NOMO-1 treated with dmso at 0.1 percent for 144 hours (cell line): ENCODE measurements around the gene LAMC1.

Experiments used
- DNase-seq: peaks from one replicate; lab custom pipeline; 2025; ENCODE audit not compliant: unreplicated experiment; lab: John Stamatoyannopoulos, UW

The LAMC1 gene

DNA sequence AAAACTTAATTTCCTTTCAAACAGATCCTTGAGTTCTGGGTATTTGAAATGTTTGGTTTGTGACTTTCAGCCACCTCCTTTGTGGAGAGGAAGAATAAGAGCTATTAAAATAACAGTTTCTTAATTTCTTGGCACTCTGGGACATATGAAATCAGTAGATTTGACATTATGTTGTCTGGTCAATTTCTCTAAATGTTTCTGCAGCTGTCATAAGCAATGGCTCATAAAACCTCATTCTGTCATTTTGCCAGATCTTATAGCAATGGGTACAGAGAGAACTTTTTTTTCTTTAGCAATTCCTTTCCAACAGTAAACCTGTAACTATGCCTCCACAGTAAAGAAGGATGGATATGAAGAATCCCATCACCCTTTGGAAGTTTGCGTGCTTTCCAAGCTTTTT is 52.6 kb downstream of the LAMC1 start:
- no peak for DNase-seq

DNA sequence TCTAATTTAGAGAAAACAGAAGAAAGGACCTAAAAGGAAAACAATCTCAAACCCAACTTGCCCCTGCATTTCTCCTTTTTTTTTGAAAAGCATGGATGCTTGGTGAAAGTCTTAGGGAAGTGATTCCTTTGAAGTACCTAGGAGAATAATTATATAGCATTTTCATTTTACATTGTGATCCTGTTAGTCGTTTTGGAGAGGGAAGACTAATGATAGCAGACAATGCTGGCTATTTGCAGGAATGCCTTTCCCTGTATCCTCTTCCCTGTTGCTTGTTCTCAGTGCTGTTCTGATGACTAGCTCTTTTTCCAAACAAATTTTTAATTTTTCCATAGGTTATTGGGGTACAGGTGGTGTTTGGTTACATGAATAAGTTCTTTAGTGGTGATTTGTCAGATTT is 53.9 kb downstream of the LAMC1 start:
- no peak for DNase-seq

DNA sequence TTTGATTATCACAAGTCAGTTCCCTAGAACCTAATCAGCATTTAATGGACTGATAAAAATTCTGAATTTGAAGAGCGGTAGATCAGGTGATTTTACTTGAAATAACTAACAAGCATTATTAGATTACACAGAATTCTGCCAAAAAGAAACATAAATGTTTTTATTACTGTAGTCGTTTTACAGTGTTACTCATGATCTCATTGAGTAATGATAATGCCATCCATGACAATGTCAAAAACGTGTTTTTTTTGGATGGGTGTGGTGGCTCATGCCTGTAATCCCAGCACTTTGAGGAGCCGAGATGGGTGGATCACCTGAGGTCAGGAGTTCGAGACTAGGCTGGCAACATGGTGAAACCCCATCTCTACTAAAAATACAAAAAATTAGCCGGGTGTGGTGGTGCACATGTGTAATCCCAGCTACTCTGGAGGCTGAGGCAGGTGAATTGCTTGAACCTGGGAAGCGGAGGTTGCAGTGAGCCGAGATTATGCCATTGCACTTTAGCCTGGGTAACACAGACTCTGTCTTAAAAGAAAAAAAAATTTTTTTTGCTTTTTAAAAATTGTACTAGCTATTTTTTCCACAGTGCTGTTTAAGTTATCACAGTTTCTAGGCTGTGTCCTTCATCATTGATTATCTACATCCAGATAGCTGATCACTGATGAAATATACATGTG is 56.6 kb downstream of the LAMC1 start:
- no peak for DNase-seq

DNA sequence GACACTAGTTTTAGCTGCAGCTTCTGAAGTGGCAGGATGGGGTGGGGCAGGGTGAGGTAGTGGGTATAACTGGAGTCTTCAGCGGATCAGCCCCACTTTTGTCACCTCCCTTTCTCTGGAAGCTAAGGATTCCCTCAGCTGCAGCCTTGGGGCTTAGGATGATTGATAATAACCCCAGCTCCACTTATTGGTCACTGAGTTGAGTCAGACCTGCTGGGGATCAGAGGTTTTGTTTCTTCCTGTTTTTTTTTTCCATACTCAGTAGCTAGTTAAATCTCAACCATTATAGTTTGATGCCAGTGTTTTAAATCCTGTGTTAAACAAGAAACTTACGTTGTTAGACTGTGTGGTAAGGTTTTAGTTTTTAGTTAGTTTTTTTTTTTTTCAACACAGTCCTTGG is 57.2 kb downstream of the LAMC1 start:
- DNase-seq: no peak

DNA sequence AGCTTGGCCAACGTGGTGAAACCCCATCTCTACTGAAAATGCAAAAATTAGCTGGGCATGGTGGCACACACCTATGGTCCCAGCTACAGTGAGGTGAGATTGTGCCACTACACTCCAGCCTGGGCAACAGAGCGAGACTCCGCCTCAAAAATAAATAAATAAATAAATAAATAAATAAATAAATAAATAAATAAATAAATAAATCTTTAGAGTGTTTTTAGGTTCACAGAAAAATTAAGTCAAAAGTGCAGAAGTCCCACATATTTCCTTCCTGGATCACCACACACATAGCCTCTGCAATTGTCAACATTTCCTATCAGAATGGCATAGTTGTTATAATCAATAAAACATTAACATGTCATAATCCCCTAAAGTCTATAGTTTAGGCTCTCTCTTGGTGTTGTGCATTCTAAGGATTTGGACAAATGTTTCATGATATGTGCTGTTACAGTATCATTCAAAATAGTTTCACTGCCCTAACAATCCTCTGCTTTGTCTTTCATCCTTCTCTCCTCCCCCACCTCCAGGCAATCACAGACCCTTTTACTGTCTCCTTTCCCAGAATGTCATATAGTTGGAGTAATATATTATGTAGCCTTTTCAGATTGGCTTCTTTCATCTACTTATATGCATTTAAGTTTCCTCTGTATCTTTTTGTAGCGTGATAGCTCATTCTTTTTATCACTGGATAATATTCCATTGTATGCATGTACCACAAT is 58.3 kb downstream of the LAMC1 start:
- no peak for DNase-seq

DNA sequence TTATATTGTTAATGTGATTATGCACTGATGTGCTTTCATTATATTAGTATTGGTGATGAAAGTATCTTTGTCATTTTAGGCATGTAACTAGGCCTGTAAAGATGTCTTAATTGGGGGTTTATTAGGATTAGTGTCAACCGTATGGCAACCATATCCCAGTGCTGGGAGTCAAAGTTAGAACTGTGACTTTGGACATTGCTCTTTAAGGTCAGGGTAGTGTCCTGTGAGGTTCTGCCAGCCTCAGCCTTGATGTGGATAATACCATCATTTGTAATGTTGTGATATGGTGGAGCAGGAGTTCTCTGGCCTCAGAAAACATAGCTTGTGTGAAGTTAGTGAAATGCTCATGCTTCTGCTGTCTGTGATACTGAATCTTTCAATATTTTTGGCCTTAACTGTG is 59.4 kb downstream of the LAMC1 start:
- DNase-seq: no peak

DNA sequence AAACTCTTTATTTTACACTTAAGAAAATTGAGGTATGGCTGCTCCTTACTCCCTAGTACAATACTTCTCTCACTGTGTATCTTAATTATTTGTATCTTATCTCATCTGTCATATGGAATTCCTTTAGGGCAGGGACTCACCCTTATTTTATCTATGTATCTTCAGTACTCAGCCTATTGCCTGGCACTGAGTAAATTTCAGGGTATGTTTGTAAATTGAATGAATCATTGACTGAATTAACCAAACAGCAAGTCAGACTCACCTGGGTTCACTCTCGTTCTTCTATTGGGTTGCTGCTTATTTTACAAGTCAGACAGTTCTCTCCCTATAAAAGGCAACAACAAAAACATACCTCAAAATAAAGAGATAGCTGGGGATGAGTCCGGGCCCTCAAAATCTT is 63.8 kb downstream of the LAMC1 start:
- DNase-seq: no peak

DNA sequence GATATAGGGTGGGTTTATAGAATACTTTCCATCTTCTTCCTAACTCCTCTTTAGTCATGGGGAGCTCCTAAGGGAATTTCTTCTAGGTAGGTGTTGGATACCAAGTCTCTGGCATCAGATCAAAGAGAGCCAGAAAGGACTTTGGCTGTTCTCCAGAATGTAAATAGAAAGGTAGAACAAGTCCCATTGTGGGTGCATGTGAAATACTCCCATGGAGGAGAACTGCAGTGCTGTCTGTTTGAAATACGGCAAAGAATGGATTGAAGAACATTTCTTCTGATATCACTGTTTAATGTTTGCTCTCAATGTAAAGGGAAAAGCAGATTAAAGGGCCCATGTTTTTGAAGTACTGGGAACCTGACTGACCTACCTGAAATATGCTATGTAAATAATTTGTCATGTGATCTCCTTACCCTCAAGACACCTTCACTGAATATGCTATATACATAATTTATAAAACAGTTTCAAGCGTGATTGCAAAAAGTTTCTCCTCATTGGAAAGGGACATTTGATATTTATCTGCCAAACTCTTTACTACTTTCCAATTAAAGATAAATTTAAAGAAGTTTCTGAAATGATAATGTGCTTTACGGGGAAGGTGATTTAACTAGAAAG is 65.9 kb downstream of the LAMC1 start:
- DNase-seq: no peak

DNA sequence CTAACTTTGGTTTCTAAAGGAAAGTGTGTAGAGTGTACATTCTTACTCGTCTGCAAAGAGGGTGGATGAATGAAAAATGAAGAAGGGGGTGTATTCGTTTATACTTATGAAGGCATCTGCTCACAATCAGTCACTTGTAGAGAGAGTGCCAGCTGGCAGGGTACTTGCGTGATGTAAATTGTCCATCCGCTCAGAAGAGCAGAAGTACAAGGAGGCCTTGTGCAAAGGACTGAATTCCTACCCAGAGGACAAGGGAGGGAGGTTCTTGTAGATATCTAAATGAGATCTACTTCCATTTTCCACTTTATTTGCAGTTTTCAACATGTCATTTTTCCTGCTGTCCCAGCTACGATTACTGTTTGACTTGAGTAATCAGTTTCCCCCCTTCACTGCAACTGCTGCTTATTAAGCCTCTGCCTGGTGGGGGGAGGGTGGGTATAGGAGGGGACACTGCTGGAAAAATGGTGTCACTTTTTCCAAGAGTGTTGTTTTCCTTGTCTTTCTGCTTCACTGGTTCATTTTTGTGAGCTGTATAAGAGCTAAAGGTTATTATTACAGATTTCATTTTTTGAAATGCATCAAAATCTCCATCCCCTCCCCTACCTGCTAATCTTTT is 67.3 kb downstream of the LAMC1 start:
- no peak for DNase-seq

DNA sequence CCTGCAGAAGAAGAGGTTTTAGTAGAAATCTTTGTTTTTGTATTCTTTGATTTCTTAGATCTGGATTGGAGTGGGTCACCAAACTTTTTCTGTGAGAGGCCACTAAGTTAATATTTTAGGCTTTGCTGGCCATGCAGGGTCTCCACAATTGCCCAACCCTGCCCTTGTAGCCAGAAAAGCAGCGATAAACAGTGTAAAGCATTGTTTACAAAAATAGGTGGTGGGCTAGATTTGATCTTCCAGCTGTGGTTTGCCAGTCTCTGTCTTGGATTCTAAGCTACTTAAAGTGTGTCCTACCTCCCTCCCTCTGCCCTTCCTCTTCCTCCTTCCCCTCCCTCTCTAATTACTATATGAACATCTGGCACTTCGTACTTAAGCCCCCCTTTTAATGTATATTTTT is 68.0 kb downstream of the LAMC1 start:
- DNase-seq: no peak

DNA sequence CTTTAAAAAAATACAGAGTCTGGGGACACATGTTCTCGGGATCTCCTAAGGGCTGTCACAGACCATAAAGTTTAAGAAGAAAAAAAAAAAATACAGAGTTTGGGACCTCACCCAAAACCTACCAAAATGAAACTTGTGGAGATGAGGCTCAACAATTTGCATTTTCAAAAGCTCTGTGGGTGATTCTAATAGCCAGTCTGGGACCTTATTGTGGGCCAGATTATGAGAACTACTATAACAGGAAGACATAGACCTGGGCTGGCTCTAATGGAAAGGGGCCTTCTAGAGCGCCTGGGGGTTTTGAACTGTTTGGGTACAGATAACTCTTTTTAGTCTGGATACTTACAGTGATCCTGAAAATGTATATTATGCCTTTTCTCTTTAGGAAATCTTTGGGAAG is 69.1 kb downstream of the LAMC1 start:
- DNase-seq: no peak

DNA sequence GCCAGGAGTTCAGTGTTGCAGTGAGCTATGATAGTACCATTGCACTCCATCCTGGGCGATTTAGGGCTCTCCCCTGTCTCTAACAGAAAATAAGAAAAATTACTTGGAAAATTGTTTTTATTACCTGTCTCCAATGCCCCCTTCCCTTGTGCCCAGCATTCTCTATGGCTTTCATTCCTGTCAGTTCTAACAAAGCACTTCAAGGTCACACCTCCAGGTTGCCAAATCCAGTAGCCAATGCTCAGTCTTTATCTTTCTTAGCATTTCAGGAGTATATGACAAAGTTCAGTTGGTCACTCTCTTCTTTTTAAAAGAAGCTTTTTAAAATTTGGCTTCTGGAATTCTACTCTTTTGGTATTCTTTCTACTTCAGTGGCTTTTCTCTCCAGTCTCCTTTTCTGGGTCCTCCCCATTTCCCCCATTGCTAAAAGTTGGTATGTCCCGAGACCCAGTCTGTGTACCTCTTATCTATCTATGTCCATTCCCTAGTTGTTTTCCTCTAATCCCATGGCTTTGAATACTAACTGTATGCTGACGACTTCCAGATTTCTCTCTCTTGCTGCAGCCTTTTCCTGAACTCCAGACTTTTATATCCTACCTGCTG is 69.9 kb downstream of the LAMC1 start:
- DNase-seq: no peak

DNA sequence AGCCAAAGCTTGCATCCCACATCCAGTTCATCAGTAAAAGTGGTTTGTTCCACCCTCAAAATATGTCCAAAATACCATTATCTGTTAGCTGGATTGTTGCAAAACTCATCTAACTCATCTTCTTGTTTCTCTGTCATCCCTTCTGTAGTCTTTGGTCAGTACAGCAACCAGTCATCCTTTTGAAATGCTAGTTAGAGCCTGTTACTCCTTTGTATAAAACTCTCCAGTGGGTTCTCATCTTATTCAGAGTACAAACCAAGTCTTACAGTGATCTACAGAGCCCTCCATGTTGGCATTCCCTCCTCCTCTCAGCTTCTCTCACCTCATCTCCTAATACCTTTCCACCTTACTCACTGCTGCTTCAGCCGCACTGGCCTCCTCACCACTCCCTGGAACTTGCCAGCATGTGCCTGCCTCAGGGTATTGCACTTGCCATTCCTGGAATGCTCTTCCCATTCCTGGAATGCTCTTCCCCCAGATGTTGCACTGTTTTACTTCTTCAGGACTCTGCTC is 70.6 kb downstream of the LAMC1 start:
- DNase-seq: no peak

DNA sequence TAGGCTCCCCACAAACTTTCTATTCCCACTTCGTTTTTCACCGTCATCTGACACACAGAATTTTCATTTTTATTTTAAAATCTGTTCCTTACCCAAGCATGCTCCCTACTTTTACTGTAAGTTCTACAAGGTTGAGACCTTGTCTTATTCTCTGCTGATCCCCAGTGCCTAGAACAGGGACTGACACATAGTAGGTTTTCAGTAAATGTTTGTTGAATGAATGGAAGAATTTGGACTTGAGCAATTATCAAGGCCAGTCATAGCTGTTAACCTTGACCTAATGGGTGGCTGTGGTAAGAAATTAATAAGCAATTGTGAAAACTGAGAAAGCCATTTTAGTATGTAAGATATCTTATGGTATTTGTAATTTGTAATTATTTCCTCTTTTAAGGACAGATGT is 71.1 kb downstream of the LAMC1 start:
- no peak for DNase-seq

DNA sequence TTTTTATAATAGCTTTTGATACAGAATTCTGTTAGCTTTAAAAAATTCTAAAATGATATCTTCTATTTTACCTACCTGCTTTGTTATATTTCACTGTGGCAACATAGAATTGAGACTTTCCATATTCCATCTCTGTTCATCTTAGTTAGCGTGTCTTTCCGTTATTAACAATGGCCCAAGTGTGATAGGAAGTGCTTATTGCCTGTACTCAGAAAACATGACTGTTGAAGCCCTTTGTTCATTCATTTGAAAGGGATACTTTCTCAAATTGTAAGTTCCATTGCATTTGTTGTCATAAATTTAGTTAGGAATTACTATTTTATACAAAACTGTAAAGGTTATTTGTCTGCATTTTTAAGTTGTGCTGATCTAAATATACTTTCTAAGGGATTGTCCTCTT is 73.1 kb downstream of the LAMC1 start:
- no peak for DNase-seq

DNA sequence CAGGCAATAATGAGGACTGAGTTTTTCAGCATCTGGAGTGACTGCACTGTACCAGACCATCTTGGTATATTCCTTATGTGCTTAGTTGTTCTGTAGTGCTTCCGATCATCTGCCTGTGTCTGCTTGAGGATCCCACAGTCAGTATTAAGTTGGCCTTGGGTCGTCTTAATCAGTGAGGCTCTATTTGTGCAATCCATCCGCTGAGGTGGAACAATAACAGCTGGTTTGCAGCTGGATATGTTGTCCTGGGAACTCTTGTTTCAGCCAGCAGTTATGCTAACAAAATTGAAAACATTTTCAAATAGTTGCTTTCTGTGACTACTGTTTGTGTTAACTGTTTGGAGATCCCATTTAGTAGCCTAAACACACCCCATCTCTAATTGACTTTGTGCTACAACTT is 73.7 kb downstream of the LAMC1 start:
- DNase-seq: no peak

DNA sequence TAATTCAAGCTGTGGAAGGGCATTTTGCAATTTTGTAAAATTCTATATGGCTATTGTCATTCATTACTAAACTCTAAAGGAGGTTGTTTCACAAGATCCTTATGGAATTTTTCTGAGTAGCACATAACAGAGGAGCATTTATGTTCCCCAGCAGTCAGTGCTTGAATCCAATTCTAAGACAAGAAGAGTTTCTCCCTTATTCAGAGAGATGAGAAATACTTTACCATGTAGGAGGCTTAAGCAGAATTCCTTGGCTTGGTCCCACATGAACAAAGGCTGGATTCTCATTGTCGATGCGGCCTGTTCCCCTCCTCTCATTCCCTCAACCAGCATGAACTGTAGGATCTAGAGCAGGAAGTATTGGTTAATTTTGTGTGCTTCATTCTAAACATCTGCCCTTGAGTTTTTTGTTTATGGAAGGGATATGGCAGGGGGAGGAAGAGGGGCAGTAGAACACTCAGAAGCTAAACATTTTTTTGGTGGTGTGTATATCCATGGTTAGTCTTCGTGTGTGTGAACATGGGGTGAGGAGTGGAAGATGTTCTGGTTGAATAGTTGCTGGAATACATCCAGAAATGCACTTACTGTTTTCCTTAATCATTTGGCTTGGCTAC is 74.3 kb downstream of the LAMC1 start:
- DNase-seq: no peak

DNA sequence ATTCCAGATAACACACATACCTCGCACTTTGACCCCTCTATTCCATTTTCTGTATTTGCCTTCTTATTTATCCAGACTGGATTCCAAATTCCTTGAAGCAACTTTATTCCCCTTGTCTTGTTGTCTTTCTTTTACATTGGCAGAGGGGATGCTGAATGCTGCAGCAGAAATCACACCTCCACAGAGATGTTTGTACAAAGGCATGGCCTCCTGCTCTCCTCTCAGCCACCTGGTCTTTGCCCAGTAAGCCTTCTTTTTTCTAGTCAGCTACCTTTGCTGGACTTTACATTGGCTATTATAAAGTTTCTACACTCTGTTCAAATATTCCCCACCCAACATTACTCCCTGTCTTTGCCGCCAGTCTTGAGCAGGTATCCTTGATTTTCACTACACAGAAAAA is 75.1 kb downstream of the LAMC1 start:
- DNase-seq: no peak

DNA sequence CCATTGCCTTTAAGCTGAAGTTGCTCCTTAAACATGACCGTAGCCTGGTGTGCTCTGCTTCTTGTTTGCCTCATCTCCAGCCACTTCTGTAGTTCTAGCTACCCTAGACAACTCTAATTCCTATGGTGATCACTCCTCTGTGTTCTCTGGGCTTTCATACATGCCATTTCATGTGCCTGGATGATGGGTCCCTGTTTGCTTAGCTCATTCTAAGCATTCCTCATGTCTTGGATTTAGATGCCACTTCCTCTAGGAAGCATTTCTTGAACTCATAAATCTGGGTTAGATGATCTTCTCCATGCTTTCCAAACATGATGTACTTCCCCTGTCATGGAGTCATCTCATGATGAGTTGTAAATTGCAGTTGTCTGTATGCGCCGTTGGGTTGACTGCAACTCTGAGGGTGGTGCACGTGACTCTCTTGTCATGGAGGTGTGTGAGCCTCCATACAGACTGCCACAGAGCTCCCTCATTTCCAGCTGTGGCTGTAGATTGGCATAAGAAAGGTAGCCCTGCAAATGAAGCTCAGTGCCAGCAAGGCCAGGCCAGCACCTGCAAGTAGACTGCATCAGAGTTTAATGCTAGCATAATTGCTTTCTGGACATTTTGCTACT is 77.2 kb downstream of the LAMC1 start:
- DNase-seq: no peak

DNA sequence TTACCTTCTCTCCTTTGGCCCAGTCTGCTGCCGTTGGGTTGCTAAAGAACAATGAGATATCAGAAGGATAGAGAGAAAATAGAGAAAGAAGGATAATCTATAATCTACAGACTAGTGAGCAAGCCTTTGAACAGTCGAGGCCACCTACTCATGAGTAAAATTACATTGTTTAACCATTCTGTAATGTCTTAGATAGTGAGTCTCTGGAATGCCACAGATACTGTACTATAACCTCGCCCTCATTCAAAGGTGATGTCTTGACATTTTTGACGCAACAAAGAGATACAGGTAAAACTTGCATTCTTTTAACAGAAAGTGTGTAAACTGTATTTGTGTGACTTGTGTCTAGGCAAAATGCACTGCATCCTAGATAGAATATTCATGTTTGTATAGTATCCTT is 77.9 kb downstream of the LAMC1 start:
- DNase-seq: no peak

DNA sequence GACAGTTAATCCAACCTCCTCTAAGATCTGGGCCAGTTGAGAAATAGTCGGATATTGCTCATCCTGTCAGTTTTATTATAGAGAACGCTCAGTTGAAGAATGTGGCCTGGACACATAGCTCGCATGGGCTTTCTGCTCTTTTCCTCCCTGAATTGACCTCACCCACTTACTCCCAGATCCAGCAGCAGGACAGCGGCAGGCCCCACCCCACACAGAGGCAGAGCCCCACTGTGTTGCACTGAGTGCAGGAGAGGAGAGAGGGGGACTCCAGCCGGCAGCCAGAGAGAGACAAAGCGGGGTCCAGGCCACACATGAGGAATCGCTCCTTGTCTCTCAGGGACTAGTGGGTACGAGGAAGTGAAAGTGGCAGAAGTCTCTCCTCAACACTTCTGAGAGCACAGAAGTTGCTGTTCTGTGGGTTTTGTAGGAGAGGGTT is 78.6 kb downstream of the LAMC1 start:
- peak; percentile 62 for DNase-seq
